Mesendoderm (in vitro differentiated cells): Measurements from ENCODE around the gene FANCC.

Experiments used
- DNase-seq: peaks from one replicate; pipeline ENCODE4 v3.0.0; 2013
- H2AK5ac ChIP-seq: 2 replicates; pipeline ENCODE4 v1.6.1; 2013; ENCODE audit warnings: low read length, inconsistent platforms
- H2BK120ac ChIP-seq: 2 replicates; pipeline ENCODE4 v1.6.1; 2013; ENCODE audit warnings: low read depth, mild to moderate bottlenecking, low read length, moderate library complexity, mixed read lengths
- H2BK15ac ChIP-seq: replicated peaks from 2 replicates; pipeline ENCODE4 v1.6.1; 2013; ENCODE audit warnings: low read depth, mild to moderate bottlenecking, moderate library complexity
- H2BK5ac ChIP-seq: 2 replicates; pipeline ENCODE4 v1.6.1; 2013; ENCODE audit warnings: low read length, inconsistent platforms
- H3K18ac ChIP-seq: 2 replicates; pipeline ENCODE4 v1.6.1; 2013; ENCODE audit warnings: mild to moderate bottlenecking, low read length, mixed read lengths
- H3K23ac ChIP-seq: one replicate; pipeline ENCODE4 v1.6.1; 2013; ENCODE audit warnings: low read length
- H3K27ac ChIP-seq: 2 replicates; pipeline ENCODE4 v1.5.1; 2013; ENCODE audit warnings: low read depth, mild to moderate bottlenecking, inconsistent platforms, low read length, moderate library complexity
- H3K27me3 ChIP-seq: 2 replicates; pipeline ENCODE4 v1.6.1; 2013; ENCODE audit warnings: low read length, control low read depth, mild to moderate bottlenecking, inconsistent platforms; ENCODE audit not compliant: insufficient read depth, poor library complexity
- H3K36me3 ChIP-seq: 2 replicates; pipeline ENCODE4 v1.6.1; 2013; ENCODE audit warnings: low read length, inconsistent platforms; ENCODE audit not compliant: control insufficient read depth, insufficient read depth
- H3K4ac ChIP-seq: one replicate; pipeline ENCODE4 v1.6.1; 2013; ENCODE audit warnings: low read depth, mild to moderate bottlenecking, low read length, moderate library complexity
- H3K4me1 ChIP-seq: 2 replicates; pipeline ENCODE4 v1.6.1; 2013; ENCODE audit warnings: low read depth, low read length, inconsistent platforms; ENCODE audit not compliant: control insufficient read depth
- H3K4me2 ChIP-seq: 2 replicates; pipeline ENCODE4 v1.6.1; 2013; ENCODE audit warnings: low read length
- H3K4me3 ChIP-seq: 2 replicates; pipeline ENCODE4 v1.5.1; 2013; ENCODE audit warnings: mild to moderate bottlenecking, low read length
- H3K56ac ChIP-seq: one replicate; pipeline ENCODE4 v1.6.1; 2013; ENCODE audit warnings: low read length
- H3K79me1 ChIP-seq: 2 replicates; pipeline ENCODE4 v1.6.1; 2013; ENCODE audit warnings: low read length, inconsistent platforms
- H3K79me2 ChIP-seq: 2 replicates; pipeline ENCODE4 v1.6.1; 2013; ENCODE audit warnings: mild to moderate bottlenecking, low read length; ENCODE audit not compliant: control insufficient read depth, insufficient read depth
- H3K9ac ChIP-seq: 2 replicates; pipeline ENCODE4 v1.6.1; 2013; ENCODE audit warnings: low read length, inconsistent platforms
- H4K5ac ChIP-seq: one replicate; pipeline ENCODE4 v1.6.1; 2013; ENCODE audit warnings: low read length
- H4K8ac ChIP-seq: one replicate; pipeline ENCODE4 v1.6.1; 2013; ENCODE audit warnings: low read depth, mild to moderate bottlenecking, control low read depth, low read length, moderate library complexity
- WGBS: extraction: QIAGEN DNeasy Blood & Tissue Kit; methylation state at CpG from one replicate; pipeline ENCODE4 v1.1.7; 2013; ENCODE audit warnings: low lambda C conversion rate, missing lambda C conversion rate; ENCODE audit not compliant: insufficient coverage; ENCODE audit errors: extremely low coverage; 5-methylcytosine and 5-hydroxymethylcytosine counted together

FANCC gene

DNA sequence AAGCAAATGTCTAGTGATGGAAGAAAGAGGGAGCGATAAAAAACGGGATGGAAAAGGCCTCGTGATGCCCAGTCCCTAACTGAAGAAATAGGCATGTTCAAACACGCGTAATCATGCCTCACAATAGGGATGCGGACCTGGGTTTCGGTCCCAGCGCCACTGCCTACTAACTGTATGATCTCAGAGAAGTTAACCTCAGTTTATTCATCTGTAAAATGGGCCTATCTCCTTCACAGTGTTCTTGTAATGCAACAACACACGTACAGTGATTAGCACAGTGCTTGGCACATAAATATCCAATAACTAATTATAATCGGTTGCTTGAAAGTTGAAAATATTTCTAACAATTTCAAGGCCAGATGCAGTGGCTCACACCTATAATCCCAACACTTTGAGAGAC, 181.8 kb downstream of the FANCC start:
- H3K23ac ChIP-seq: no peak overlapping the region
- H4K8ac ChIP-seq: no peak overlapping the region
- no peak overlapping the region for H3K4me2 ChIP-seq
- H3K79me2 ChIP-seq: no peaks in the 10 kb centered on the region
- no peak overlapping the region for H2BK15ac ChIP-seq
- H2BK120ac ChIP-seq: no peak overlapping the region
- no peaks in the 10 kb centered on the region for H3K4me1 ChIP-seq
- no peak overlapping the region for H3K56ac ChIP-seq
- no peak overlapping the region for H3K18ac ChIP-seq
- H3K9ac ChIP-seq: no peak overlapping the region
- no peaks in the 10 kb centered on the region for H3K36me3 ChIP-seq
- no CpG with 5 or more reads among the region's 10 CpGs for WGBS
- no peak overlapping the region for H2BK5ac ChIP-seq
- H3K27ac ChIP-seq: no peak overlapping the region
- no peak overlapping the region for H3K4me3 ChIP-seq
- H3K27me3 ChIP-seq: no peaks in the 10 kb centered on the region
- H3K79me1 ChIP-seq: no peaks in the 10 kb centered on the region
- no peak overlapping the region for H4K5ac ChIP-seq
- H2AK5ac ChIP-seq: no peak overlapping the region
- no peak for DNase-seq
- H3K4ac ChIP-seq: no peak overlapping the region

DNA sequence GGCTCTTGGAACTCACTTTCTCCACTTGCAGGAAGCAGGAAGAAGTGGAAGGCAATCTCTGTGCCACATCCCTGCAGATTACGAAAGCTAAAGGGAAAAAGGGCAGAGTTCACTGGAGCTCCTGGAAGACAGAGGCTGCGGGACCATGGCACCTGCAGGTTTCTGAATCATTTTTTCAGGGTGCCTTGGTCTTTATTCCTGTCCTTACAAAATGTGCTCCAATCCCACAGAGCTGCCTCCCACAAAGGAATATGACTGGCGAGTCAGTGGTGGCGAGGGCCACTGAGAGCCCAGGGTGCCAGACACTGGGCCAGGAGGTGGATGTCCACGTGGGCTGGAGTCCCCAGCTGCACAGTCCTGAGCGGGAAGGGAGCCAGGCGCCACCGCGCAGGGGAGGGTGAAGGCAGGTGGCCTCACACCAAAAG, 183.0 kb downstream of the FANCC start:
- no peak overlapping the region for H2BK120ac ChIP-seq
- H3K27ac ChIP-seq: no peak overlapping the region
- no peaks in the 10 kb centered on the region for H3K79me1 ChIP-seq
- no peak overlapping the region for H3K4ac ChIP-seq
- H2BK15ac ChIP-seq: no peak overlapping the region
- no peak overlapping the region for H3K4me3 ChIP-seq
- H4K8ac ChIP-seq: no peak overlapping the region
- H3K18ac ChIP-seq: no peak overlapping the region
- no peak overlapping the region for H2BK5ac ChIP-seq
- H3K56ac ChIP-seq: no peak overlapping the region
- no peak overlapping the region for H2AK5ac ChIP-seq
- no peaks in the 10 kb centered on the region for H3K79me2 ChIP-seq
- no CpG with 5 or more reads among the region's 9 CpGs for WGBS
- H3K4me1 ChIP-seq: peaks cover 2% of the 10 kb centered on the region
- H4K5ac ChIP-seq: no peak overlapping the region
- no peaks in the 10 kb centered on the region for H3K36me3 ChIP-seq
- H3K4me2 ChIP-seq: no peak overlapping the region
- no peak overlapping the region for H3K9ac ChIP-seq
- no peak for DNase-seq
- H3K23ac ChIP-seq: no peak overlapping the region
- no peaks in the 10 kb centered on the region for H3K27me3 ChIP-seq

DNA sequence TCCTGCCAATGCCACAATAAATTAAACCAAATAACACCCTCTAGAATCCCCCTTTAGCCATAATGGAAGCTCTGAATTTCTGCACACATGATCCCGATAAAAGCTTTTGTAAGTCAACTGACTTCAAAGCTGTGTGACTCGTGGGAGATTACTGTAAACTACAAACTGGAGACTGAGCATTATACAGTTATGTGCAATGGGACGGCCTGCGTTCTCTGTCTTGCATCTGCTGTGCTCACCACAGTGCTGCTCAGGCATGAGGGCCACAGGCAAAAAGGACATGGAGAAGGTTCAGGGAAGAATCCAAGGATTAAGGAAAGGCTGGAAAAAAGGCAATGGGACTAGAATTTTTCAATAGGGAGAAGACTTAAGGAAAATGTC, 184.2 kb downstream of the FANCC start:
- Histone ChIP-seq H3K9ac (no peak overlapping the region), H3K36me3 (no peaks in the 10 kb centered on the region), H3K18ac (no peak overlapping the region), H3K27me3 (no peaks in the 10 kb centered on the region), H3K4me1 (peaks cover 2% of the 10 kb centered on the region), H4K8ac (no peak overlapping the region), H2AK5ac (no peak overlapping the region), H3K27ac (no peak overlapping the region), H3K56ac (no peak overlapping the region), H2BK5ac (no peak overlapping the region), H3K4ac (no peak overlapping the region), H3K23ac (no peak overlapping the region), H3K4me3 (no peak overlapping the region), H3K79me1 (no peaks in the 10 kb centered on the region), H3K79me2 (no peaks in the 10 kb centered on the region), H2BK120ac (no peak overlapping the region), H4K5ac (no peak overlapping the region), H3K4me2 (no peak overlapping the region), H2BK15ac (no peak overlapping the region)
- no peak for DNase-seq
- no CpG with 5 or more reads among the region's 4 CpGs for WGBS

DNA sequence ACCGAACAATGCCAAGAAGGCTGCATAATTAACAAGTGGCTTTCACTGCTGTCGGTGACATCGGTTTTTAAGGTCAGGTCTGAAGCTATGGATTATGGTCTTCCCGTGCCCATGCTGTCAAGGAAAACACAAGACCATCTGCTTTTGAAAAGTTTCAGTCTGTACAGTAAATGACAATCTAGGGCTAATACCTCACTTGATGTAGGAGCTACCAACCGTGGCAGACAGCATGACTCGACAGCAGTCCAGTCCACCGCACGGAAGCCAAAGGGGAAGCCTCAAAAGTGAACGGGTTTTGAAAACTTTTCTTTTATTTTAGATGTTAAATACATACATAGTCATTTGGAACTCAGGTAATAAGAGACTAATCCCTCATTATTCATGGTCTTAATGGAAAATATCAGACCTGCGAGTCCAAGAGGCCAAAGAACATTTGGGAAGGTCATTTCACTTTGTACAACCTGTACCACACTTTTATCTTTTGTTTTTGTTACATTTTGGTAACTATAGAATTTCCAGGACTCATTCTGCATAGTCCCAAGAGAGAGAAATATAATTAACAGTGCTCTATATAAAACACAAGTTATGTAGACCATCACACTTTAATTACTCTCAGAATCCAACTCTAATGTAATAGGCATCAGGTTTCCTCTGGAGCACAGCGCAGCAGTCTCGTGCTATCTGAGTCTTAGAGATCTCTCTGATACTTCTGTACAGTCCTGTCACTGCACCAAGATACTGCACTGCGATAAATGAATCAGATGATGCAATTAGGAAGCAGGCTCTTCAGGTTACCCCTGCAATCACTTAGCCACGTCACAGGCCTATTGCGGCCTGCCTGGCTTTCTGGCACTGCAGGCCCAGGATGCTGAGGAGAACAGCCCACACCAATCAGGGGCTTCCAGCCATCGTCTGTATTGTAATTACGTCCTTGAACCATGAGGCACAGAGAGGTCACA, 184.9 kb downstream of the FANCC start:
- Histone ChIP-seq H3K4me2 (no peak overlapping the region), H3K4me1 (peaks cover 2% of the 10 kb centered on the region), H3K36me3 (no peaks in the 10 kb centered on the region), H4K8ac (no peak overlapping the region), H4K5ac (no peak overlapping the region), H3K79me2 (no peaks in the 10 kb centered on the region), H2BK15ac (no peak overlapping the region), H3K56ac (no peak overlapping the region), H2AK5ac (no peak overlapping the region), H3K4me3 (no peak overlapping the region), H2BK5ac (no peak overlapping the region), H2BK120ac (no peak overlapping the region), H3K27ac (no peak overlapping the region), H3K4ac (no peak overlapping the region), H3K27me3 (no peaks in the 10 kb centered on the region), H3K79me1 (no peaks in the 10 kb centered on the region), H3K23ac (no peak overlapping the region), H3K9ac (no peak overlapping the region), H3K18ac (no peak overlapping the region)
- DNase-seq: no peak
- WGBS: no CpG with 5 or more reads among the region's 17 CpGs

DNA sequence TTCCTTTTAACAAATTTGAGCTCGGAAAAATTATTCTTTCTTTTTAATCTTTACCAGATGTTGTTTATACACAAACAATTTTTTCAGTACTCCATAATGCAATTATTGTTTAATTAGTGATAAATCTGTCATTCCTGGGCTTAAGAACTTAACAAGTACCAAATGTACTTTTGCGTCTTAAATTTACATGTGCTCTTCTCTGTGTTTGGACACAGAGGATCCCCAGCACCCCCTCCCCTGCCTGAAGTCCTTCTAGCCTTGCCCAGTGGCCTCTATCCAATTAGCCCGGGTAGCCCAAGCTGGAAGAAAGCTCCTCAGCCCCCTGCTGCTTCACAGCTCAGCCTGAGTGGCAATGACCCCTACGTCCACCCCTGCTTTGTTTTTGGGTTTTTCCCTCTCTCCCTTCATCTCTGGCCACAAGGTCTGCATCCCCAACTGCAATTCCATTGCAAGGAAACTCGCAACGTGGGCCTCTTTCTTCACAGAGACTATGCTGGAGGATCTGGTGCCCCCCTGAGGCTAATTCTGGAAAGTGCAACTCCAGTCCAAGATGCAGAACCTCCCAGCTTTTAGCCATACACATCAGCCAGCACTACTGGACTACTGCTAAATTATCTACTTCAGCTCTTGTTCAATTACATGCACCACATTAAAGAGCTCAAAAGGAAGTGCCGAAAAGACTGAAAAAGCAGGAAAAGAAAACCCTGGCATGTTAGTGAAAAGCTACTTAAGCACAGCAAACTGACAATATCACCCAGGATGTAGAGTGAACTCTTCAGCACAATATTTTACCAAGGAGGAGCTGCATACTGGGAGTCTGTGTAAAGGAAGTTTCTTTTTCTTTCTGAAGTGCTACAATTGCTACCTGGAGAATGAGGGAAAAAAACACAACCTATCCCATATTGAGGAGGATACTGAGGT, 186.2 kb downstream of the FANCC start:
- no peaks in the 10 kb centered on the region for H3K36me3 ChIP-seq
- no peak overlapping the region for H2BK120ac ChIP-seq
- H4K8ac ChIP-seq: no peak overlapping the region
- H3K79me2 ChIP-seq: no peaks in the 10 kb centered on the region
- no peak overlapping the region for H3K4me3 ChIP-seq
- no peak overlapping the region for H3K4ac ChIP-seq
- H3K9ac ChIP-seq: no peak overlapping the region
- H3K56ac ChIP-seq: no peak overlapping the region
- H2BK15ac ChIP-seq: no peak overlapping the region
- no peaks in the 10 kb centered on the region for H3K79me1 ChIP-seq
- H2AK5ac ChIP-seq: no peak overlapping the region
- peak; percentile 71 for DNase-seq
- no peak overlapping the region for H2BK5ac ChIP-seq
- no peak overlapping the region for H3K23ac ChIP-seq
- no peaks in the 10 kb centered on the region for H3K27me3 ChIP-seq
- H3K4me2 ChIP-seq: no peak overlapping the region
- H3K27ac ChIP-seq: no peak overlapping the region
- H3K18ac ChIP-seq: no peak overlapping the region
- peaks cover 2% of the 10 kb centered on the region for H3K4me1 ChIP-seq
- no CpG with 5 or more reads among the region's 7 CpGs for WGBS
- H4K5ac ChIP-seq: no peak overlapping the region
